ENCODE data around the gene RACK1.
"Not testable (repeated sequence)": the region's sequence is repeated elsewhere in the genome, so short reads cannot be mapped to it uniquely, and the experiment has no call there.

DNA sequence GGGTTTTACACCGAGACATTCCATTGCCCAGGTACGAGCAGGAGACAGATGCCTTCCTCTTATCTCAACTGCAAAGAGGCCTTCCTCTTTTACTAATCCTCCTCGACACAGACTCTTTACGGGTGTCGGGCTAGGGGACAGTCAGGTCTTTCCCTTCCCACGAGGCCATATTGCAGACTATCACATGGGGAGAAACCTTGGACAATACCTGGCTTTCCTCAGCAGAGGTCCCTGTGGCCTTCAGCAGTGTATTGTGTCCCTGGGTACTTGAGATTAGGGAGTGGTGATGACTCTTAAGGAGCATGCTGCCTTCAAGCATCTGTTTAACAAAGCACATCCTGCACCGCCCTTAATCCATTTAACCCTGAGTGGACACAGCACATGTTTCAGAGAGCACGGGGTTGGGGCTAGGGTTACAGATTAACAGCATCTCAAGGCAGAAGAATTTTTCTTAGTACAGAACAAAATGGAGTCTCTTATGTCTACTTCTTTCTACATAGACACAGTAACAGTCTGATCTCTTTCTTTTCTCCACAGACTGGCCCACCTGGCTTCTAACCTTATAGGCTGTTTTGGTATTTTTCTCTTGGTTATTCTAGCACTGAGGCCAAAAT, 23.7 kb upstream of the RACK1 start:
- not testable (repeated sequence) for TF ChIP-seq POLR2A (IDR thresholded peaks at IDR 0.05; ENCODE audit: low read length); GATA1 (IDR thresholded peaks at IDR 0.05; ENCODE audit: low read depth, low read length)
